Activated CD4-positive, alpha-beta T cell treated with anti-CD3 and anti-CD28 coated beads, Interleukin-2, amount 50 U/mL, for 4 hours (primary cell): ENCODE results near the gene FBXL7.

Experiments
- DNase-seq, 2 experiments: peaks; one replicate each; pipeline ENCODE4 v3.0.0-alpha.2; 2020

FBXL7 gene

GRCh38 chr5:15682566-15682965 lies 182.6 kb downstream of the FBXL7 start:
- no peak for DNase-seq

- no peak for DNase-seq
These were observed 183.4 kb downstream of the FBXL7 start for GRCh38 chr5:15683332-15683731.

- DNase-seq: no peak
These were observed 187.4 kb downstream of the FBXL7 start for GRCh38 chr5:15687401-15687800.

GRCh38 chr5:15689836-15690235 lies 189.9 kb downstream of the FBXL7 start:
- no peak for DNase-seq

- DNase-seq: no peak
These were observed 190.6 kb downstream of the FBXL7 start for GRCh38 chr5:15690611-15691010.

GRCh38 chr5:15691521-15691920 lies 191.5 kb downstream of the FBXL7 start:
- no peak for DNase-seq

GRCh38 chr5:15692706-15693381 lies 192.9 kb downstream of the FBXL7 start:
- no peak for DNase-seq

- no peak for DNase-seq
These were observed 193.4 kb downstream of the FBXL7 start for GRCh38 chr5:15693382-15693728.

GRCh38 chr5:15693933-15694332 lies 194.0 kb downstream of the FBXL7 start:
- no peak for DNase-seq

GRCh38 chr5:15694696-15695214 lies 194.8 kb downstream of the FBXL7 start:
- DNase-seq: no peak

GRCh38 chr5:15695215-15695731 lies 195.3 kb downstream of the FBXL7 start:
- no peak for DNase-seq

- DNase-seq: no peak
These were observed 200.4 kb downstream of the FBXL7 start for GRCh38 chr5:15700373-15700772.

- DNase-seq: no peak
These were observed 202.1 kb downstream of the FBXL7 start for GRCh38 chr5:15702102-15702501.

GRCh38 chr5:15703901-15704300 lies 203.9 kb downstream of the FBXL7 start:
- no peak for DNase-seq

- no peak for DNase-seq
These were observed 204.5 kb downstream of the FBXL7 start for GRCh38 chr5:15704397-15704947.

- no peak for DNase-seq
These were observed 207.7 kb downstream of the FBXL7 start for GRCh38 chr5:15707631-15708030.

- DNase-seq: no peak
These were observed 211.9 kb downstream of the FBXL7 start for GRCh38 chr5:15711892-15712291.

GRCh38 chr5:15715535-15715934 lies 215.6 kb downstream of the FBXL7 start:
- no peak for DNase-seq

GRCh38 chr5:15715967-15716366 lies 216.0 kb downstream of the FBXL7 start:
- no peak for DNase-seq

GRCh38 chr5:15717001-15717400 lies 217.0 kb downstream of the FBXL7 start:
- DNase-seq: no peak

GRCh38 chr5:15718421-15719179 lies 218.6 kb downstream of the FBXL7 start:
- no peak for DNase-seq

GRCh38 chr5:15719784-15720183 lies 219.8 kb downstream of the FBXL7 start:
- DNase-seq: no peak

- no peak for DNase-seq
These were observed 220.5 kb downstream of the FBXL7 start for GRCh38 chr5:15720515-15720914.

GRCh38 chr5:15722305-15722704 lies 222.3 kb downstream of the FBXL7 start:
- DNase-seq: no peak
